SIG-M5 treated with dmso at 0.1 percent for 504 hours (cell line): Measurements from ENCODE around the gene KRT222.

ENCODE experiments used
- DNase-seq: peaks from one replicate; lab custom pipeline; 2025; ENCODE audit not compliant: unreplicated experiment; lab: John Stamatoyannopoulos, UW

The KRT222 gene

DNA sequence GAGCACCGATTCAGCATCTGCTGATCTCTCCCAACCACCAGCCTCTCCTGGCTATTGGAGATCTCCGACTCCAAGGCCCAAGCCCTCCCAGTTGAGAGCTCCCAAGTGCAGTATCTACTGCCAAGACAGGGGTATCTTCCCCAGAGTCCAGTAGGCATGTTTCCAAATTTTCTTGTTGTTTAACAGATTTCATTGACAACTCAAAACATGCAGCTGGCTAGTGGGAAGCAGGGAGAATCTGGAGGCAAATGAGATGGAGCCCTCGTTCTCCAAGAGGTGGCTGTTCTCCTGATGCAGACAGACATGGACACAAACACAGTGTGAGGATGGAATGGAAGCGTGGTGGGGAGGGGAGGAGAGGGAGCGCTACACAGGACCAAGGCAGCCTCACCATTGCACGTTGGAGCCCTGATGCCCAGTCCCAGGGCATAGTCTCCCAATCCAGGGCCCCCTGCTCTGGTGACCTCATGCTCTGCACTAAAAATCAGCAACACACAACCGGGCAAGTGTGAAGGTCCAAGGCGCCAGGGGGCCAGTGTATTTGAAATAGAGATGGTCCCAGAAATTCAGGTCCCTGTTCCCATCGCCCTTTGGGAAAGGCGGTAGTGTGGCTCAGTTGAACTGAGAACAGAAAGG is 49.0 kb downstream of the KRT222 start:
- no peak for DNase-seq

DNA sequence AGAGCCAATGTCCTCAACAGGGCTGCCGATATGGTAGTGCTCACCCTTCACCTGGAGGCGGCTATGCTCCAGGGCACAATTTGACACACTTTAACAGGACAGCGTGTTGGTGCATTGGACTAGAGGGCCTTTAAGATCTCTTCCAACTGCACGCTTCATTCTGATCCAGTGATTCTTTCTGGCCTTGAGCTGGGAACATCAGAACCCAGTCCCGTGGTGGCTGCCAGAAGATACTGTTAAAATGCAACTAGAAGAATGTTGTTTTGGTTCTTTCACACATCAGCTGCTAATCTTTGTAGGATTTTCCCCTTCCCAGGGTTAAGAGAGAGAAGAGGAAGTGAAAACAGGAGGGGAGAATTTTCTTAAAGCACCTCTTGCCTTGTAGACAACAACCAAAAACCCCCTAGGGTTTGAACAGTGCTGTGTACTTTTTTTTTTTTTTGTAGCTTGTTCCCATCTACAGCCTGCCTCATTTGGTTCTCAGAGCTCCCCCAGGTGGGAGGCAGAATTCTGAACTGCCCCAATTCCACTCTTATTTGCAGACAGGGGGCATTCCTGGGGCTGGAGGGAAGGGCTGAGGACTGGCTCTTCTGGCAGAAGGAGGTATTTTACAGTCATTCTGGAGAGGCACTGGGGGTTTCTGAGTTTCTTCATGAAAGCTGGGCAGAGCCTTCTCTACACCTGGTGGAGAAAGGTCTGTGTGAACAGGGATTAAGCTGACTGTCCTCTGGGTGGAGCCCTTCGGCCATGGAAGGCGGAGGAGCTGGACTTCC is 49.7 kb downstream of the KRT222 start:
- peak; percentile 37 for DNase-seq

DNA sequence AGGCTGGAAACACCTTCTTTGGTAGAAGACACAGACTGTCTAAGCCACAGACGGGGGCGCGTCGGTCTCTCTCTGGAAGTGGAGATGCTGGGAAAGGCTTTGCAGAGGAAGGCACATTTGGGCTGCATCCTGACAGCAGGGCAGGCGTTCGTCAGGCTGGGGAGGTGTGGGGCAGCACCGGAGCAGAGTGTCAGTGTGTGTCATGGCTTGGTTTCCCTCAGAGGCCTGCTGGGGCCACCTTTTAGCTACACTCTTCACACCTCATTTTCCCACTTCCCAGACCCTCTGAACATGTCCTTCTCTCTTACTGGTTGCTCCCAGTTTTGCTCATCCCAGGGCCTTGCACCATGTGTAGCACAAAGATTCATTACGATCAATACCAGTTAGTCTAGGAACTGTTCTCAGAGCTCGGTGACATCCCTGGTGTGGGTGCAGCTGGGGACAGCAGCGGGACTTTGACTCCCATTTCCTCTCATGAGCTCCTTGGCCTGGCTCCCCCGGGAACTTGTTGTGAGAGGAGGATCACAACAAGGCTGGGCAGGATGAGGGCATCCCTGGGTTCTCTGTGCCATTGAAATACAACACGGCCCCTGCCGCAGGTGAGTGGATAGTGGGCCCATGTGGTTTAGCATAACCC is 50.4 kb downstream of the KRT222 start:
- DNase-seq = no peak

DNA sequence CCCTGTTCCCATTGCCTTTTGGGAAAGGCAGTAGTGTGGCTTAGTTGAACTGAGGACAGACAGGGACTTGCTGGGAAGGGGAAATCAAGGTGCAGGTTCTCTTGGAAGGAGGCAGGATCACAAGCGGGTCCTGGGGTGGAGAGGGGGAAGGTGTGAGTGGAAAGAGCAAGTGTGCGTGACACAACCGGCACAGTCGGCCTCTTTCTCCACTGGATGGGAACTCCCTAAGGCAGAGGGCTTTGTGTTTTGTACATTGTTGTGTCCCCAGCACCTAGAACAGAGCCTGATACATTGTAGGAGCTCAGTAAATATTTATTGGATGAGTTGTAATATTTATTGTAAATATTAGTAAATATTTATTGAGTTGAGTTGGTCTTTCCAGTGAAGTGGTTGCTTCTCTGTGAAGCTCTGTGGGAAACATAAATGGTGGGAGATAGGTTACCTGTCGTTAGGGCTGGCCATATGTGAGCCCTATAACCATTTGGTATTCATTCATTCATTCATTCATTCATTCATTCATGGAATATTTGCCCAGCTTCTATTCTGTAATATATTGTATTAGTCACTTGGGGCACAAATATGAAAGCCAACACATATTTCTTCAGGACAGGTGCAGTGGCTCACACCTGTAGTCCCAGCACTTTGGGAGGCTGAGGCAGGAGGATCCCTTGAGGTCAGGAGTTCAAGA is 51.4 kb downstream of the KRT222 start:
- DNase-seq = no peak

DNA sequence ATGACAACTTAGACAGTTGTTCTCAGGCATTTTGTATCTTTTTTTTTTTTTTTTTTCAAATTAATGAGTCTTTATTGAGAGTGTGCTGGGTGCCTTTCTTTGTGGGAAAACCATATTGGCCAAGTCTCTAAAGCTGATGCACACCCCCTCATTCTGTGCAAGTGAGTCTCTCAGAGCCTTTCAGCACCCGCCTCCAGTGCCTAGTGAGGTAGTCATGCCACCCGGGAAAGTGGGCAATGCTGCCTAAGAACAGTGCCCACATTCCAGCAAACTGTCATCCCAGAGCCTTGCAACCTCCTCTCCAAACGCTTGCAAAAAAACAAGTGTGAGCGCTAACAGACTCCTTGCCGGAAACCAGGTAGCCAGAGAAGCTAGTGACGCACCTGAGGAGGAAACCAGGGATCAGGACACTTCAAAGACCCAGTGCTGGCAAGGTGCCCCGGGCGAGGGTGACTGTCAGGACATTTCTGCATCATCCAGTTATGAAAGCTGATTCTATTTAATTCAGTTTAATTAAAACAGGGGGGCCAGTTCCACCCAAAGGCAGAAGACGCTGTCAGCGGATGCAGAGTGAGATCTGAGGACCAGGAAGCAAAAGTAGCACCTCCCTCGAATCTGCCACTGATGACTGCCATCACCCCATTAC is 52.3 kb downstream of the KRT222 start:
- no peak for DNase-seq

DNA sequence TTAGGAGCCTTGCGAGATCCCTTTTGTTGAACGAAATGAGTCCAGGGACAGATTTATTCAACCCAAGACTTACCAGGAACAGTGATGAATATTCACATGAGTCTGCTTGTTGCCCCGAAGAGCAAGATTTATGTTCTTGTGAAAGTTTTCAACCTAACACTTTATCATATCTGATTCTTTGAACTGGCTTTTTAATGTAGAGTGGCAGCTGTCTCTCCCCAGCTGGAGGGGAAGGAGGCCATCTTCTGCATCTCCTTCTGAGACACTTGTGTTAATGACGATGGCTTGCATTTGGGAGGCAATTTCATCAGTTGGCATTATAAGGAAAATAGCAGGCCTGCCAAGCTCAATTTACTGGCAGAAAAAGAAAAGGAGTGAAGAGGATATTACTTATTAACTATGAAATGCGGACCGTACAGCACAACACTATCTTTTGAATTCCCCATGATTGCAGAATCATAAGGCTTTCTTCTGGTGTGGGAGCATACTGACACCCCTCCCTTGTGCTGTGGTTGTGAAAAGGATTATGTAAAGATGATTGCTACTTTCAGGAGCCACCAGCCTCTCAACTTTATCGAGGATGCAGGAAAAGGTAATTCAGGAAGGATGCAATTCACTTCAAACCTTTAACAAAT is 53.0 kb downstream of the KRT222 start:
- DNase-seq = no peak

DNA sequence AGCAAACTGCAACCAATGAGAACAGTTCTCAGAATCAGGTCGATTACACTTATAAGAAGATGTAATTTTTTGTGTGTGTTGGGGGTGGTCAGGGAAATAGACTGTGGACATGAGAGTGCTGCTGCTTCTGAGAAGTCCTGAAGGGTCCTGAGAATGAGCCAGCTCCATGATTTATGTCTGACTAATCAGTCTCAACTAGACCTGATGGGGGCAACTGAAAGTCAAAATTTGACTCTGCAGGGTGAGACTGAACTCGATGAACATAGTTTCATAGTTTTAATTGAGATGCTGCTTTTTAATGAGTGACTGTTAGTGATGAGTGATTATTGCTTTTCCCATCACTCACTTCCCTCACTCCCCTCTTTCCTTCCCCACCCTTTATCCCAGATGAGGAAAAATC is 54.6 kb downstream of the KRT222 start:
- no peak for DNase-seq

DNA sequence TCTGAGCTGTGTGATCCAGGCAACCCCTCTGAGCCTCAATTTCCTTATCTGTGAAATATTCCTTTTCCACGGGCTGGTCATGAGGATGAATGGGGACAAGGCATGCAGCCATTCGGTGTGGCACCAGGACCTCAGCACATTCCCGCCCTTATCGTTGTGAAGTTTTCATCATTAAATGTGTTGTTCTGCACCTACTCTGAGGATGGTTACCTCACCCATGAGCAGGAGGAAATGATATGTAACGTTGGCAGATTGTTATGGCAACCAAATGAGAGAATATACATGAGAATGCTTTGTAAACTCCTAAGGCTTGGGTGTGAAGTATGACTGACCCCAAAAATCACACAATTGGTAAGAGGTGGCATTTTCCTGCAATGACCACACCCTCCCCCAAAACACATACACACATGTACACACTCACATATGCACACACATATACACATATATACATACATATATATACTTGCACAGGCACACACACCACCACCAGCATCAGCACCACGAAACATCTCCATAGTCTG is 56.9 kb downstream of the KRT222 start:
- DNase-seq = no peak

DNA sequence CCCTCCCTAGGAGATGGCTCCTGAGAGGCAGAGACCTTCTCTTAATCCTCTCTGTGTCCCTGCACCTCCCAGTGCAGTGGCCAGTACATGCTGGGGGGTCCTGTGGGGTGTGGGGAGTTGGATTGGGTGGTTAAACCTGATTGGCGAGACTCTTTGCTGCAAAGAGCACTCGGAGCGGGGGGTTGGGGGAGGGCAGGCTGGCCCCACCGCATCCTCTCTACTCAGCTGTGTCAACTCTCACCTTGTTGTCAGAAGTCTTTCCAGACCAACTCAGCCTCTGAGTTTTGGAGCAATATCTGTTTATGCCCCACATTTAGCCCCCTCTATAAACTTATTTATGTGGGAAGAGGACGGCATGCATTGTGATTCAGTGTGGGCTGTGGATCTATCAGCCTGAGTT is 57.3 kb downstream of the KRT222 start:
- no peak for DNase-seq

DNA sequence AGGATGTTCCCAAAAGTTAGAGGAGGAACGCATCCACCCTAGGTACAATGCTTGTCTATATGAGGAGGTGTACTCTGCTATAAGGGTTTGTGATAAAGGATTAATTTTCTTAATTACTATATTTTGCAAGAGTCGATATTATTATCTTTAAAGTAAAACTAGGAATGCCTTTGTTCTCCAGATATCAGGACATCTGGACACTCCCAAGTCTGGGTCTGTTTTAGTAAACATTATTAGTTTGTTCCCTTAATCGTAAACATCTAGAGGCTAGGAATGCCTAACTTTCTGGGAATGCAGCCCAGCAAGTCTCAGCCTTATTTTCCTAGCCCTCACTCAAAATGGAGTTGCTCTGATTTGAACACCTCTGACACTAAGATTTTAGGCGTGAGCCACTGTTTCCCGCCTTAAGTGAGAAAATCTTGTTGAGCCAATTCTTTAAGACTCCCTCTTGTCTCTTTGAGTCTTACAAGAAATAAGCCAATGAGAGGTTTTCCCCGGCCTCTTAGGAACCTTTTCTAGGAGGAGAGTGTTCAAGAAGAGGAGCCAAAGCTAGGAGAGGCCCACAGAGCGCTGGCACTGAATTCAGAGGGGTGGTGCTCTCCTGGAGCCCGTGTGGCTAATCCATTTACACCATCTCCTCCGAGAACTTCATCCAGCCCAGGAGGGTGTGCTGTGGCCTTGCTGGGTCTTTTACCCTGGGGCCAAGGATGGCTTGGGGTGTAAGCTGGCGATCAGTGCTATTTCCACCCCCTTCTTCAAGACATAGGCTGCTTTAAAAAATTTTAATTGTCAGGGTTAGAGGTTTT is 58.2 kb downstream of the KRT222 start:
- DNase-seq = no peak

DNA sequence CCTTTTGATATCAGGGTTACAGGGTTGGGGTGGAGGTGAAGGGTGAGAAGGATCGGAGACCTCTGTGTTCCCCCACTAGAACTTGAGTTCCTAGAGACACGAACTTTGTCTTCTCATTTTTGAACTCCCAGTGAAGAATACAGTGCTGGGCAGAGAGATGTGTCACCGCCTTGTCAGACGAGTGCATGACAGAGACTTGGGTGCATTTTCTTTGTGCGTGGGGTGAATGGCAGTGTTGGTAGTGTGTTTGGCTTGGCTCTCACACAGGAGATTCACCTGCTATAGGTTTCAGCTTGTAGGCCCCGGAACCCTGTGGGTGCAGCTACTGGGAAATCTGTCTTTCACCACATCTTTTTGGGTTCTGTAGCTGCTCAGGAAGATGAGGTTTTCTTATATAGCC is 59.7 kb downstream of the KRT222 start:
- DNase-seq = no peak
